ENCODE data around the gene TMC2.

- no peak for TF ChIP-seq CTCF (IDR thresholded peaks at IDR 0.05 in 8 of 11, conservative IDR thresholded peaks at IDR 0.05 in 3 of 11)
- no peak for TF ChIP-seq POLR2A (IDR thresholded peaks at IDR 0.05)
- no peak for TF ChIP-seq POLR2AphosphoS5 (IDR thresholded peaks at IDR 0.05)
Observed at GRCh38 chr20:2610326-2610725, 74.0 kb downstream of the TMC2 start.

All from spleen (tissue), 7 donors.